HepG2 (cell line): ENCODE measurements around the gene MYOM1.

Source experiments
- CTCF ChIP-seq: sonication (generic); formaldehyde crosslinking; IDR thresholded peaks from 2 replicates; pipeline ENCODE4 v1.5.0; 2020; ENCODE audit warnings: mild to moderate bottlenecking, missing genetic modification reagents, moderate library complexity
- DNMT1 ChIP-seq: sonication (generic); formaldehyde crosslinking; IDR thresholded peaks from 2 replicates; pipeline ENCODE4 v1.5.1; 2020; ENCODE audit warnings: mild to moderate bottlenecking, missing genetic modification reagents
- ELF4 ChIP-seq: sonication (generic); formaldehyde crosslinking; IDR thresholded peaks from 2 replicates; pipeline ENCODE4 v1.5.0; 2020; ENCODE audit warnings: missing genetic modification reagents, mild to moderate bottlenecking, moderate library complexity, borderline replicate concordance
- KAT7 ChIP-seq: IDR thresholded peaks from 2 replicates; pipeline ENCODE4 v1.6.1; 2018; ENCODE audit warnings: borderline replicate concordance, missing compliant biosample characterization
- ZC3H4 ChIP-seq: sonication (generic); formaldehyde crosslinking; IDR thresholded peaks from 2 replicates; pipeline ENCODE4 v1.4.0; 2020; ENCODE audit warnings: missing genetic modification reagents, borderline replicate concordance

- TF ChIP-seq ZC3H4 (CRISPR knock-in tag) (no peak), CTCF (no peak), DNMT1 (CRISPR knock-in tag) (no peak), ELF4 (CRISPR knock-in tag) (no peak), KAT7 (CRISPR knock-in tag) (no peak)
Observed at GRCh38 chr18:3180325-3180724, 39.4 kb downstream of the MYOM1 start.
